ENCODE measurements around the gene PIK3CG.

DNA sequence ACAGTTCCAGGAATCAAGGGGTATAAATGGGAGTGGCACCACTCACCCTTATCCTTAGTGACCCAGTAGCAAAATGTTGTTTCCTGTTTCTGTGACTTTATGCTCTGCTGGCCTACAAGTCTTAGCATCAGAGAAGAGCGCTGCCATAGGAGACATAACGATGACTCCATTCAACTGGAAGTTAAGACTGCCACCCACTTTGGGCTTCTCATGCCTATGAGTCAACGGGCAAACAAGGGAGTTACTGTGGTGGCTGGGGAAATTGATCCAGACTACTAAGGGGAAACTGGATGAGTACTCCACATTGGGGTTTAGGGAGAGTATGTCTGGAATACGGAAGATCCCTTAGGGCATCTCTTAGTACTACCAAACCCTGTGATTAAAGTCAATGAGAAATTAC, 40.6 kb upstream of the PIK3CG start:
- no peak for TF ChIP-seq ZNF8 (CRISPR knock-in tag; IDR thresholded peaks at IDR 0.05)
- no peak for TF ChIP-seq ZFP3 (CRISPR knock-in tag; IDR thresholded peaks at IDR 0.05)
- TF ChIP-seq, protein P1, sequence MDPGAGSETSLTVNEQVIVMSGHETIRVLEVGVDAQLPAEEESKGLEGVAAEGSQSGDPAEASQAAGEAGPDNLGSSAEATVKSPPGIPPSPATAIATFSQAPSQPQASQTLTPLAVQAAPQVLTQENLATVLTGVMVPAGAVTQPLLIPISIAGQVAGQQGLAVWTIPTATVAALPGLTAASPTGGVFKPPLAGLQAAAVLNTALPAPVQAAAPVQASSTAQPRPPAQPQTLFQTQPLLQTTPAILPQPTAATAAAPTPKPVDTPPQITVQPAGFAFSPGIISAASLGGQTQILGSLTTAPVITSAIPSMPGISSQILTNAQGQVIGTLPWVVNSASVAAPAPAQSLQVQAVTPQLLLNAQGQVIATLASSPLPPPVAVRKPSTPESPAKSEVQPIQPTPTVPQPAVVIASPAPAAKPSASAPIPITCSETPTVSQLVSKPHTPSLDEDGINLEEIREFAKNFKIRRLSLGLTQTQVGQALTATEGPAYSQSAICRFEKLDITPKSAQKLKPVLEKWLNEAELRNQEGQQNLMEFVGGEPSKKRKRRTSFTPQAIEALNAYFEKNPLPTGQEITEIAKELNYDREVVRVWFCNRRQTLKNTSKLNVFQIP (CRISPR knock-in tag; IDR thresholded peaks at IDR 0.05; ENCODE audit: borderline replicate concordance, low read depth): no peak
- no peak for TF ChIP-seq RARB (CRISPR knock-in tag; IDR thresholded peaks at IDR 0.05)
- TF ChIP-seq ZFP30 (CRISPR knock-in tag; IDR thresholded peaks at IDR 0.05): no peak
- TF ChIP-seq ZNF70 (CRISPR knock-in tag; IDR thresholded peaks at IDR 0.05): no peak
- TF ChIP-seq, protein P2, sequence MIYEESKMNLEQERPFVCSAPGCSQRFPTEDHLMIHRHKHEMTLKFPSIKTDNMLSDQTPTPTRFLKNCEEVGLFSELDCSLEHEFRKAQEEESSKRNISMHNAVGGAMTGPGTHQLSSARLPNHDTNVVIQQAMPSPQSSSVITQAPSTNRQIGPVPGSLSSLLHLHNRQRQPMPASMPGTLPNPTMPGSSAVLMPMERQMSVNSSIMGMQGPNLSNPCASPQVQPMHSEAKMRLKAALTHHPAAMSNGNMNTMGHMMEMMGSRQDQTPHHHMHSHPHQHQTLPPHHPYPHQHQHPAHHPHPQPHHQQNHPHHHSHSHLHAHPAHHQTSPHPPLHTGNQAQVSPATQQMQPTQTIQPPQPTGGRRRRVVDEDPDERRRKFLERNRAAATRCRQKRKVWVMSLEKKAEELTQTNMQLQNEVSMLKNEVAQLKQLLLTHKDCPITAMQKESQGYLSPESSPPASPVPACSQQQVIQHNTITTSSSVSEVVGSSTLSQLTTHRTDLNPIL (CRISPR knock-in tag; IDR thresholded peaks at IDR 0.05; ENCODE audit: low read depth): no peak
- TF ChIP-seq OSR1 (CRISPR knock-in tag; IDR thresholded peaks at IDR 0.05): no peak
- TF ChIP-seq GLIS3 (CRISPR knock-in tag; IDR thresholded peaks at IDR 0.05): no peak
- TF ChIP-seq SNAI2 (CRISPR knock-in tag; IDR thresholded peaks at IDR 0.05): no peak
- TF ChIP-seq PPARA (CRISPR knock-in tag; IDR thresholded peaks at IDR 0.05; ENCODE audit: borderline replicate concordance): no peak
- TF ChIP-seq PATZ1 (CRISPR knock-in tag; IDR thresholded peaks at IDR 0.05; ENCODE audit: borderline replicate concordance): no peak
